Activated CD8-positive, alpha-beta T cell treated with anti-CD3 and anti-CD28 coated beads for 36 hours (primary cell): ENCODE data around the gene RAP1A. TPM values are rescaled to one million over a fixed set of nuclear protein-coding genes. Genes with fewer than 3 reads are reported as not detected.

Source experiments
- ATAC-seq: fragments of 200-7000 bp; cut with Tn5 transposase; one replicate; pipeline ENCODE4 v1.10.0; 2021; ENCODE audit warnings: mild to moderate bottlenecking, moderate library complexity
- CTCF ChIA-PET: fragments of 350-600 bp; sonication (Branson Sonifier 250); formaldehyde crosslinking; loops from one replicate; lab custom pipeline; 2021; ENCODE audit warnings: antibody characterized with exemption; lab: Charles Lee
- POLR2A ChIA-PET: fragments of 350-600 bp; sonication (Branson Sonifier 250); formaldehyde crosslinking; loops from one replicate; lab custom pipeline; 2021; ENCODE audit warnings: antibody characterized with exemption; lab: Charles Lee
- DNase-seq: peaks from one replicate; pipeline ENCODE4 v3.0.0-alpha.2; 2020
- H3K27ac Mint-ChIP-seq: one replicate; pipeline ENCODE4 v1.8.0; 2021; ENCODE audit warnings: mild to moderate bottlenecking, mixed read lengths
- H3K27me3 Mint-ChIP-seq: one replicate; pipeline ENCODE4 v1.8.0; 2021; ENCODE audit warnings: mixed read lengths
- H3K36me3 Mint-ChIP-seq: one replicate; pipeline ENCODE4 v1.8.0; 2021; ENCODE audit warnings: low read depth, mixed read lengths
- H3K4me1 Mint-ChIP-seq: one replicate; pipeline ENCODE4 v1.8.0; 2021; ENCODE audit warnings: low read depth, mixed read lengths
- H3K4me3 Mint-ChIP-seq: one replicate; pipeline ENCODE4 v1.8.0; 2021; ENCODE audit warnings: mild to moderate bottlenecking, moderate library complexity, mixed read lengths
- H3K9me3 Mint-ChIP-seq: one replicate; pipeline ENCODE4 v1.8.0; 2021; ENCODE audit warnings: mixed read lengths
- CTCF ChIP-seq: fragments of 200-600 bp; IDR thresholded peaks from one replicate; pipeline ENCODE4 v1.8.0; 2022; ENCODE audit warnings: antibody characterized with exemption, mild to moderate bottlenecking
- intact Hi-C: fragments of 100-400 bp; cut with micrococcal nuclease; formaldehyde crosslinking; loops from one replicate; pipeline ENCODE4 v1.10.0; 2022
- total RNA-seq, 2 experiments: library from RNA; stranded (reverse); gene quantifications; one replicate each; pipeline ENCODE4 v1.2.3, GENCODE V29; 2021

RAP1A gene
- total RNA-seq, 2 experiments from 2014 or later: 197 to 198 TPM

GRCh38 chr1:111611986-111612385, 7.6 kb upstream of the RAP1A start:
- ATAC-seq: no peak
- POLR2A ChIA-PET: interaction anchor here (0.7 to 2.8 kb wide), 4 partner anchors 10 to 18 kb away, joined by 3 to 15 read pairs (median 4); no protein-coding TSS in a partner anchor
- H3K27ac Mint-ChIP-seq: no peak overlapping the region
- peaks cover 22% of the 10 kb centered on the region for H3K4me1 Mint-ChIP-seq
- CTCF ChIA-PET: interaction anchor here (1.7 to 2.6 kb wide), 2 partner anchors 8 to 14 kb away, joined by 5 to 18 read pairs; no protein-coding TSS in a partner anchor
- no peaks in the 10 kb centered on the region for H3K27me3 Mint-ChIP-seq
- no peak for DNase-seq
- intact Hi-C loops: no loop called here
- peaks cover 4% of the 10 kb centered on the region for H3K36me3 Mint-ChIP-seq
- H3K9me3 Mint-ChIP-seq: no peaks in the 10 kb centered on the region
- H3K4me3 Mint-ChIP-seq: no peak overlapping the region
- TF ChIP-seq CTCF: no peak

- Mint-ChIP-seq H3K27ac (peak overlapping the region; percentile 91), H3K9me3 (no peaks in the 10 kb centered on the region), H3K4me1 (peaks cover 39% of the 10 kb centered on the region), H3K36me3 (peaks cover 6% of the 10 kb centered on the region), H3K27me3 (no peaks in the 10 kb centered on the region), H3K4me3 (peak overlapping the region; percentile 32)
- peak; percentile 75 for DNase-seq
- ChIA-PET POLR2A (interaction anchor here (0.7 to 10.9 kb wide), 9 partner anchors 10 to 736 kb away, joined by 3 to 176 read pairs (median 4); no protein-coding TSS in a partner anchor), CTCF (interaction anchor here (0.8 to 9.7 kb wide), 13 partner anchors 10 to 118 kb away, joined by 3 to 77 read pairs (median 3); no protein-coding TSS in a partner anchor)
- ATAC-seq: peak; percentile 55
- no peak for TF ChIP-seq CTCF
- intact Hi-C loops: no loop called here
Measured at GRCh38 chr1:111615870-111616715, 3.5 kb upstream of the RAP1A start.

GRCh38 chr1:111618081-111618480, 1.5 kb upstream of the RAP1A start:
- Mint-ChIP-seq H3K9me3 (no peaks in the 10 kb centered on the region), H3K27me3 (no peaks in the 10 kb centered on the region), H3K27ac (peak overlapping the region; percentile 89), H3K4me3 (peak overlapping the region; percentile 99), H3K36me3 (peaks cover 23% of the 10 kb centered on the region), H3K4me1 (peaks cover 52% of the 10 kb centered on the region)
- ATAC-seq: peak; percentile 18
- no peak for TF ChIP-seq CTCF
- DNase-seq: no peak
- POLR2A ChIA-PET: interaction anchor here (1.2 to 10.9 kb wide), 4 partner anchors 11 to 106 kb away, joined by 3 to 176 read pairs (median 64); no protein-coding TSS in a partner anchor
- intact Hi-C loops: loop anchor here (2.0 kb wide), 2 partner anchors 13 to 25 kb away; no protein-coding TSS in a partner anchor
- CTCF ChIA-PET: interaction anchor here (0.7 to 9.7 kb wide), 7 partner anchors 7 to 102 kb away, joined by 3 to 77 read pairs (median 5); no protein-coding TSS in a partner anchor

- ChIA-PET POLR2A (interaction anchor here (0.6 to 10.9 kb wide), 8 partner anchors 9 to 136 kb away, joined by 3 to 176 read pairs (median 4); no protein-coding TSS in a partner anchor), CTCF (interaction anchor here (0.6 to 9.7 kb wide), 9 partner anchors 9 to 799 kb away, joined by 3 to 77 read pairs (median 5); no protein-coding TSS in a partner anchor)
- ATAC-seq: peak; percentile 2
- DNase-seq: no peak
- H3K27me3 Mint-ChIP-seq: no peaks in the 10 kb centered on the region
- peak overlapping the region; percentile 99 for H3K4me3 Mint-ChIP-seq
- peaks cover 30% of the 10 kb centered on the region for H3K36me3 Mint-ChIP-seq
- H3K27ac Mint-ChIP-seq: peak overlapping the region; percentile 95
- H3K4me1 Mint-ChIP-seq: peaks cover 60% of the 10 kb centered on the region
- intact Hi-C loops: loop anchor here (2.0 kb wide), 2 partner anchors 14 to 26 kb away; no protein-coding TSS in a partner anchor
- no peak for TF ChIP-seq CTCF
- H3K9me3 Mint-ChIP-seq: no peaks in the 10 kb centered on the region
Measured at GRCh38 chr1:111618961-111619634, 491 bp upstream of the RAP1A start.
